ENCODE results near the gene TPCN2.

- TF ChIP-seq CTCF (IDR thresholded peaks at IDR 0.05; ENCODE audit: borderline replicate concordance, extremely low read depth, low read length, poor library complexity, severe bottlenecking): no peak
- TF ChIP-seq EZH2 (IDR thresholded peaks at IDR 0.05; ENCODE audit: borderline replicate concordance, low read depth, low read length, severe bottlenecking): no peak
Measured at GRCh38 chr11:69155302-69156234, 106.8 kb downstream of the TPCN2 start, which contains the start of gene SMIM38.

Measured in DND-41 (cell line).